ENCODE measurements around the gene CRY1.

The CRY1 gene

GRCh38 chr12:107131832-107132616 is 38.7 kb upstream of the CRY1 start:
- peak; percentile 79 for DNase-seq (ENCODE audit: low read depth)
- H3K4me3 ChIP-seq (ENCODE audit: low read depth, low read length) = no peak overlapping the region
- peak; percentile 82 for TF ChIP-seq CTCF (conservative IDR thresholded peaks at IDR 0.05; ENCODE audit: low read depth, low read length)

GRCh38 chr12:107130830-107131611 is 37.7 kb upstream of the CRY1 start:
- TF ChIP-seq CTCF (conservative IDR thresholded peaks at IDR 0.05; ENCODE audit: low read depth, low read length) = no peak
- no peak for DNase-seq (ENCODE audit: low read depth)
- H3K4me3 ChIP-seq (ENCODE audit: low read depth, low read length) = no peak overlapping the region

- TF ChIP-seq CTCF (conservative IDR thresholded peaks at IDR 0.05; ENCODE audit: low read depth, low read length) = no peak
- H3K4me3 ChIP-seq (ENCODE audit: low read depth, low read length) = no peak overlapping the region
- DNase-seq (ENCODE audit: low read depth) = no peak
Observed at GRCh38 chr12:107129315-107129930, 36.1 kb upstream of the CRY1 start.

- H3K4me3 ChIP-seq (ENCODE audit: low read depth, low read length) = no peak overlapping the region
- no peak for DNase-seq (ENCODE audit: low read depth)
- no peak for TF ChIP-seq CTCF (conservative IDR thresholded peaks at IDR 0.05; ENCODE audit: low read depth, low read length)
Observed at GRCh38 chr12:107127482-107128430, 34.4 kb upstream of the CRY1 start.

- H3K4me3 ChIP-seq (ENCODE audit: low read depth, low read length) = no peak overlapping the region
- TF ChIP-seq CTCF (conservative IDR thresholded peaks at IDR 0.05; ENCODE audit: low read depth, low read length) = peak; percentile 74
- peak; percentile 60 for DNase-seq (ENCODE audit: low read depth)
Observed at GRCh38 chr12:107126796-107127481, 33.6 kb upstream of the CRY1 start.

- H3K4me3 ChIP-seq (ENCODE audit: low read depth, low read length) = no peak overlapping the region
- DNase-seq (ENCODE audit: low read depth) = no peak
- TF ChIP-seq CTCF (conservative IDR thresholded peaks at IDR 0.05; ENCODE audit: low read depth, low read length) = no peak
Observed at GRCh38 chr12:107125833-107126232, 32.5 kb upstream of the CRY1 start.
